Stimulated activated CD8-positive, alpha-beta memory T cell treated with anti-CD3 and anti-CD28 coated beads, Interleukin-7, amount 100 ng/mL, for 24 hours (primary cell): ENCODE results near the gene PTPRZ1.

Experiments used
- DNase-seq: peaks from one replicate; pipeline ENCODE4 v3.0.0-alpha.2; 2020; ENCODE audit warnings: low read depth

Gene PTPRZ1

DNA sequence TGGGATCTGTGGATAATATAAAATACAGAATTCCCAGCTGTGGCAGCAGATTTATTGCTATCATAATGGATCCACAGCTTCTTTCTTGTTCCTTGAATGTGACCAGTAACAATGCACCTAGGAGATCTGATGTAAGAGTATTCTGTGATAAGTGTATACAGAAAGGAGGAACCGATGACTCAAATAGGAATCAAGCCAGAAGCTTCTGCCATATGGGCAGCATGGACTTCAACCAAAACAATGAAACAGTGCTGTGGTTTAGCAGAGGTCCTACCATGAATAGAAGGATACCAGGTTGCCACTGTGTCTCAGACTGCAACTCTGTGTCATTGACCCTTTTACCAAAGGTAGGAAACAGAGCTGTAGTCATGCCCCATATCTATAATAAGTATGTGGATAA is 81.8 kb downstream of the PTPRZ1 start:
- DNase-seq: no peak

DNA sequence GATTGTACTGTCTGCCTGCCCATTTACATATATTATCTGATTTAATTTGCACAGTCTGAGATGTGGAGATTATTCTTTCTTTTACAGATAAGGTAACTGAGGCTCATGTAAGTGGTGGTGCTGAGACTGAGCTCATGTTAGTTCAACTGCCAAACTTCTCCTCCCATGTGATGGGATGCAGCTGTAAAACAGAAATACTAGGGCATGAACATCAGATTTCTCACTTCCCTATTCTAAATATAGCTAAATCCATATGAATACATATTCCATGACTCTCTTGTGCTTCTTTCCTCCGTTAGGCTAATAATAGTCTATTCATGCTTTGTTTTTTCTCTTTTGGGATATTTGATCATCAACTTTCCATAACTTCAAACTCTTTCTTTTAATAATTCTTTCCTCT is 84.7 kb downstream of the PTPRZ1 start:
- DNase-seq: no peak

DNA sequence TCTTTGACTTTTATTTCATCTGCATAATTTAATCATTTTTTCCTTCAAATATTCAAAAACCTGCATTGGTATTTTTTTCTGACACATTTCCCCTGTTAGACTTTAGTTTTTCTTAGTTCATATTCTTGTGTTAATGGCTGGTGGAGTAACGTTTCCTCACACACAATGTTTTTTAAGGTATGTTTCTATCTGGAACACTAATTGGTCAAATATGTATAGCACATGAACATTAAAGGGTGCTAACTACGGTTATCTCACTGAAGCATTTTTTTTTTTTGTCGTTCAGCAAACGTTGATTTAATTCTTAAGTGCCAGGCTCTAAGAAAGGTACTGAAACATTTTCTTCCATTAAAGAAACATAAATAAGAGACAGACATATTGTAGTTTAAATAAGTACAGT is 87.7 kb downstream of the PTPRZ1 start:
- DNase-seq: no peak

DNA sequence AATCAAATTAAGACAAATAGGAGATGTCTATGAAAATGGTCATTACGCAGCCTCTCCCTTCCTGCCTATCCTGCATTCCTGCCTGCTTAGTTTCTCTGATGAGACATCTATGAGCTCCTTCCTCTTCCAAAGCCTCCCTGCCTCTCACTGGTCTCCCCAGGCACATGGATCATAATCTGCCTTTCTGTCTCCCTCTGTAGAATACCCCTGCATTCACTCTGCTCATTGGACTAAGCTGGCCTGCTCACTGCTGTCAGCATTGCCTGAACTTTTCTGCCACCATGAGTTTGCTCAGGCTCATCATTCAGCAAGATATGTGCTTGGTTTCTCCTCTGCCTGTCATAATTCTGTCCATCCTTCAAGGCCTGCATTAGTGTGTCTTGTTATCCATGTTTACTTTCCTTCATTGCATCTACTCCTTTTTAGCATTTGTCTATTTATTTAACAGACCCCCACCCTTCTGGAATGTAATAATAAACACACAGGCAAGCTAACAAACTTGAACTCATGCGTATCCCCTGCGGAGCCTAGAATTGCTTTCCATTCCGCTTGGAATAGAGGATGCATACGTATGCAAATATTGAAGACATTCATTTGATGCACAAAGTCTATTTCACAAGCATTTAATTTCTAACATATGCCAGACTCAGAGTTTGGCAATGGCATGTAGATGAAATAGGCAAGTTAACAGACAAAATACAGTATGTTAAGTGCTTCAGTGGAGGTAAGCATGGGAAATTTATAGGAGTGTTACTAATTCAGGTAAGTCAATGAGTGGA is 88.3 kb downstream of the PTPRZ1 start:
- DNase-seq: no peak

DNA sequence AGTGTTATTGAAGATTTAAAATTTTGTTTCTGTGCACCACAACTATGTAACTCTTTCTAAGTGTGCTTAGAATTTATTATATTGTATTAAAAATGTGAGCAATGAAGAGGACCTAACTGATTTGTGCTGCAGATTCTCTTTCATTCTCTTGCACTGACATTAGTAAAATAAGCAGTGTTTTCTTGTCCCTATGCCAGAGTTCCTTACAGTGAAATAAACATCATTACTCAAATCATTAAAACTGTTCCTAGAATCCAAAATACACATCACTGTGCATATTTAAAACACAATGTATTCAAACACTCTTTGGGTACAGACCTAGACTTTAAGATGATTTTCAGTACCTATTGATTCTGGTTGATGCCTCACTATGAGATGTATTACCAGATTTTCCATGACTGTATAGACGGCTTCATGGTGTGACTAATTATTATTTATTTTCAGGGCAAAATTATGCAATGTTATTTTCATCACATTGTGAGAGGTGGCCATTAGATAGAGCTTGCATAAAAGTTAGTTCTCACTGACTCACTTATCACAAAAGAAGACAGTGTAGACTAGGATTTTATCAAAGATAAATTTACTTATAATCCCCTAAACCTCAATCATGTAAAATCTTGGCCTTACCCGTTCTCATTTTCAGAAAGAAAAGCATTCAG is 93.4 kb downstream of the PTPRZ1 start:
- no peak for DNase-seq

DNA sequence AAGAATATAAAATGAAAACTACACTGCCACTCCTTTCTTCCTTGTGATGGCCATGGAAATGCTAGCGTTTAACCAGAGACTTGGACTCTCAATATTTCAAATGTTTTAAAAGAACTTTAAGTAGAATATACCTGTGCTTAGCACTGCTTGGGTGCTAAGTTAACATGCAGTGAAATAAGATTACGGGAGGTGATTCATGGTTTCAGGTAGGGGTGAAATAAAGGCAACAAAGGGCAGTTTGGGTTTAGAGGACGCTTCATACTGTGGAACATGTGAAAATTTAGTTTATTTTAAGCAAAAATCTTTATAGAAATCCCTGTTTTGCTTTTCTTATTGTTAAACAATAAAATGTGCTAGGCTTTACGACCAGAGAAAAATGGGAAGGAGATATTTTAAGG is 94.0 kb downstream of the PTPRZ1 start:
- no peak for DNase-seq

DNA sequence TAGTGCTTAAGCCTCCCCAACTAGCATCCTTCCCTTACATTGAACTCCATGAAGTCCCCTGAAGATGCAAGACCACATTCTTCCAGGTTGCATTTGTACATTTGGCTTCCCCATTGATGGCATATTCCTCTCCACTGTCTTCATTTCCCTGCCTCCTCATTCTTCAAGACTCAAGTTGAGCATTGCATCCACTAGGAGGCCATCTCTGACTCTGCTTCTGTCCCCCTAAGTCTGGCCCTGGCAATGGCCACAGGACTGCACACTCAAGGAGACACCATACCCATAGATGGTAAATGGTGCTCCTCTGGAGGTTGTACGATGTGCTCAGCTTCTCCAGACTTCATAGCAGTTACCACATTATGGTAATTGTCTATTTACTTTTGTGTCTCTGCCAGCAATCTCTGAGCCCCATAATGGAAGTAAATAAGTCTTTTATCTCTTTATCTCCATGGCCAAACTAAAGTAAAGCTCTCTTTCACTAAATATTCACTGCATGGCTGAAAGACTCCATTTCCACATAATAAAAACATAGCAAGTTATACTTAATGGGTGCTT is 112.6 kb downstream of the PTPRZ1 start:
- DNase-seq: no peak

DNA sequence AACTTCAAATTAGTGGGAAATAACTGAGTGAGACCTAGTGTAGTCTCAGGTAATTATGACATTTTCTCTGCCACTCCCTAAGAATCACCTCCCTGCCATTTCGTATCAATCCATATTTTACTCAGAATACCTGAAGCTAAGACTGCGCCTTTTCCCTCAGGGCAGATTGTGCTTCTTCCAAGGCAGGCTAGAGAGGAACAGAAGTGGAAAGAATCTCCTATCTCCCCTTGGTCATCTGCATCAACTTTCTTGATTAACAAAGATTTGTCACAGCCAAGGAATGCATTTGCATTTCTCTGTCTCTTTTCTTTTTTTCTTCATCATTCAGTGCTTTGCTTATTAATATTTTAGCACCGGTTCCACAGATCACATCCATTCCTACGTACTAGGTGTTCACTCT is 119.1 kb downstream of the PTPRZ1 start:
- DNase-seq: no peak

DNA sequence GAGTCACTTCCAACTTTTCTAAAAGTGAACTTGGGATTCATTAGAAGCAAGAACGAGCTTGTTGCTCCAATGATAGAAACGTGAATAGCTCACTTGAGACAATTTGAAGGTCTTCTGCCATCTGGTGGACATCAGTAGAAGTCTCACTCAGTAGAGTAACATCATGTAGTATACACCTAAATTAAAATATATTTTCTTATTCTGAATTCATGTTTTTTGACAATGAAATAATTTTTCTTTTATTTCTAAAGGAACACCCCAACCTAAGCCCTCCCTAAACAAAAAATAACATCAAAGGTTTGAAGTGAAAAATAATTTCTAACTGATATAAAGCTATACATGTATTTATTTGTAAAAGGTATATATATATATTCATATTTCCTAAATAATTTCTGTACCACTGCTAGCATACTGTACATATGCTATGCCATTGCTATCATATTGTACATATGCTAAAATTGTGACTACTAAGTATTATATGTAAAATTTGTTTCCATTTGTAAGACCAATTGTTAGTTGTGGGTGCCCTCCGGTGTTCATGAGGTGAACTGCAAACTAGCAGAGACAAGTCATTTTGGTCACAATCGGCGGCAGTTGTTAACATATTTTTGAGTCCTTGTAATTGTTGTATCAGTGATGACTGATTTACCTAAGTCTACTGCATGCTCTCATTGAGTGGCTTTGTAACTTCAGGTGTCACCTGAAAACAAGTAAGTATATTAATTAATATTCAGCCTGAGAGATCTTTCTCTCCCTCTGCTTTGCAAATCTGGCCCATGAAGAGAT is 121.9 kb downstream of the PTPRZ1 start:
- DNase-seq: peak; percentile 6

DNA sequence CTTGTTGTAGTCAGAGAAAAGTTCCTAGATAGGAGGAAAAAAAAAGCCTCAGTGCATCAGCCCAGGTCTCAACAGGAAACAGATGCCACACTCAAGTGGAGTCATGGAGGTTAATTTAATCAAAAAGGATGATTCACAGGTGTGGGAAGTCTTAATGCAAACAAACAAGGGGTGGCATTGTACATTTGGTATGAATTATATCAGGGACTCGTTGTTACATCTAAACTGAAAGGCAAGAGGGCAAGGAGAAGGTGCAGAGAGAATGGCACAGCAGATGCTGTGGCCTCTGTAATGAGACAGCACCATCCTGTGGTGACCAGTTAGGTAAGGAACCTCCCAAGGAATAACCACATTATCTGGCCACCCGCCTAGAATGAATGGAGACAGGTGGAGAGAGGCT is 133.7 kb downstream of the PTPRZ1 start:
- DNase-seq: no peak

DNA sequence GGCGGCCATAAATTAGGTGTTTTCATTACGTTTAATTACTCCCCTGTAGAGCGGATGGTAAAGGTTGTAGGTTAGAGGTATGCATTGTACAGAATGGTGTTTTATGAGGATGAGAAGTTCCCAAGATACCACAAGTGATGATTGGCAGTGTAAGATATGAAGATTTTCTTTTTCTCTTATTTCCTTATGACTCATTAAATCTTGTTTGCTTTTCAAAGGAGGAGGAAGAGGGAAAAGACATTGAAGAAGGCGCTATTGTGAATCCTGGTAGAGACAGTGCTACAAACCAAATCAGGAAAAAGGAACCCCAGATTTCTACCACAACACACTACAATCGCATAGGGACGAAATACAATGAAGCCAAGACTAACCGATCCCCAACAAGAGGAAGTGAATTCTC is 137.2 kb downstream of the PTPRZ1 start:
- DNase-seq: no peak

DNA sequence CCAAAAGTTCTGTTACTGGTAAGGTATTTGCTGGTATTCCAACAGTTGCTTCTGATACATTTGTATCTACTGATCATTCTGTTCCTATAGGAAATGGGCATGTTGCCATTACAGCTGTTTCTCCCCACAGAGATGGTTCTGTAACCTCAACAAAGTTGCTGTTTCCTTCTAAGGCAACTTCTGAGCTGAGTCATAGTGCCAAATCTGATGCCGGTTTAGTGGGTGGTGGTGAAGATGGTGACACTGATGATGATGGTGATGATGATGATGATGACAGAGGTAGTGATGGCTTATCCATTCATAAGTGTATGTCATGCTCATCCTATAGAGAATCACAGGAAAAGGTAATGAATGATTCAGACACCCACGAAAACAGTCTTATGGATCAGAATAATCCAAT is 140.1 kb downstream of the PTPRZ1 start:
- no peak for DNase-seq

DNA sequence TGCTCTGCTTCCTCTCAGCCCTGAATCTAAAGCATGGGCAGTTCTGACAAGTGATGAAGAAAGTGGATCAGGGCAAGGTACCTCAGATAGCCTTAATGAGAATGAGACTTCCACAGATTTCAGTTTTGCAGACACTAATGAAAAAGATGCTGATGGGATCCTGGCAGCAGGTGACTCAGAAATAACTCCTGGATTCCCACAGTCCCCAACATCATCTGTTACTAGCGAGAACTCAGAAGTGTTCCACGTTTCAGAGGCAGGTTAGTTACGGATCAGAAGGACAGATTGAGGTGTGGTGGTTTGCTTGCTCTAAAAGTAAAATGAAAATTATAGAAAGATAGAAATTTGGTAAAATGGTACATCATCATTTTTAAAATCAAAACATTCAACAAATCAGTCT is 140.7 kb downstream of the PTPRZ1 start:
- no peak for DNase-seq

DNA sequence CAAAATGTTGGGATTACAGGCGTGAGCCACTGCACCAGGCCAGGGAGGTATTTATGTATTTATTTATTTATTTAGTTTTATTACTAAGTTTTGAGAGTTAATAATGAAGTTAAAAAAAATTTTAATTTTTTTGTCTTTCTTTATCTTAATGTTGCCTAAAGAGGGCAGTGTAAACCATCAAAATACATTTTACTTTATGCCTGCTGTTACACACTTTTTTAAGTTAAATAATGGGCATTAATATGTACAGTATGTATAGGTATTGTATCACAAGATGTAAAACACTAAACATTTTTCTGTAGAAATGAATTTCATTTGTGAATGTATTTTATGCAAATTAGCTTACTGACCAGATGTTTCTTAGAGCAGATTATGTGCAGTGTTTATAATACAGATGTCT is 141.7 kb downstream of the PTPRZ1 start:
- DNase-seq: no peak

DNA sequence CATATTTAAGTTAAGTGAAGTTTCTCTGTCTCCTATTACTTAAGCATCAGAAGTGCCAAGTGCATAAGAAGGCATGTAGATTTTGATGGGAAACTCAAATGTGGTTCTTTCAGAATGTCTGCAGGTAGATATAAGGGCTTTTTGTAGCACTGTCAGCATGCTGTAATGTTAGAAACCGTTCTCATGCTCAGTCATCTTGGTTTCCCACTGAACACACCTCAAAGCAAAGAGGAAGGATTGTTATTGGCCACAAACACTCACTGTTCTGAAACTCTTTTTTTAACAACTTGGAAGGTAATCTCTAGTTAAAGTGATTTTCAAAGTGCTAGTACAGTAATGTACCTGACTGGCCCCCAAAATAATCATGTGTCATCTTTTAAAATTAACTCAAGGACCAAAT is 145.1 kb downstream of the PTPRZ1 start:
- DNase-seq: no peak

DNA sequence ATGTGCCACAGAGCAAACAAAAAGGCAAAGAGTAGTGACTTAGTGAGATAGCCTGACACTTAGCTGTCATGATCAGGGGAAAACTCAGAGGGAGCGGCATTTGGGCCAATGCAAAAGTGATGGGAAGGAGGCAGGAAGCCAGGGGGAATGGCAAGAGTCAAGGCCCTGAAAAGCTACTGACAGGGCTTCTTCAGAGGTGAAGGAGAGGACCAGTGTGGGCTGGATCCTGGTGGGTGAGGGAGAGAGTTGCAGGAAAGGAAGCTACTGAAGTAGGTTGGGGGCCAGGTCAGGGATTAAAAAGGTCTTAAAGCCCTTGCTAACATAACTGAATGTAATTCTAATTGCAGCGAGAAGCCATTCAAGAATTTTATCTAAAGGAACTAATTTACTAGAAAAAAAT is 154.1 kb downstream of the PTPRZ1 start:
- no peak for DNase-seq

DNA sequence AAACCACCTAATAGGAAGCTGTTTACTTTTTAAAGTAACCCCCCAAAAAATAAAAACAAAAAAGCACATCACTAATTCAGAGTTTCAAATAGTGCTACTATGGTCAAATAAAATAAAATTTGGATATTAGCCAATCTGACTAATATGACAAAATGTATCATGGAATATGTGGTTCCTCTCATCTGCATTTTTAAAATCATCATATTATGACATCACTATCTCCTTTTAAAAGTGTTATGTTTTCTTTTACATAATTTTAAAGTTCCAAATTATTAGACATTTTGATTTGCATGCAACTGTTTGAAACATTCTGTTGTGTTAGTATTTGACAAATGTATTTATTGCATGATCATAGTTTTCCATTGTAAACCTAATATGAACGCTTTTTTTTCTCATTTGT is 160.7 kb downstream of the PTPRZ1 start:
- no peak for DNase-seq

DNA sequence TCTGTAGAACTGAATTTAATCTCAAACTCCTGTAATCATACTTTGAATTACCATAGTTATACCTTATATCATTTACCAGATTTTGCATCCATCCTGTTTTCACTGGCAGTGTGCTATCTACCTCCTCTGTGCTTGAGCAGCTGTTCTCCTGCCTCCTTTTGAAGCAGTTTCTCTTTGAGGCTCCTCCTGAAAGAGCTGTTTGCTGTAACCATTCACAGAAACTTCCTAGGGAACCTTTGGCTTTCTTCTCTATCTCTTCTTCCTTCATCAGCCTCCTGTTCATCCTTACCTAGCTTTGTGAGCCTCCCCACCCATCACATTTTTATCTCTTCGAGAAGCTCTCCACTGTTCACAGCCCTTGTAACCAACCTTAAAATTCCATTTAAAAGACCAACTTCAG is 162.9 kb downstream of the PTPRZ1 start:
- no peak for DNase-seq

DNA sequence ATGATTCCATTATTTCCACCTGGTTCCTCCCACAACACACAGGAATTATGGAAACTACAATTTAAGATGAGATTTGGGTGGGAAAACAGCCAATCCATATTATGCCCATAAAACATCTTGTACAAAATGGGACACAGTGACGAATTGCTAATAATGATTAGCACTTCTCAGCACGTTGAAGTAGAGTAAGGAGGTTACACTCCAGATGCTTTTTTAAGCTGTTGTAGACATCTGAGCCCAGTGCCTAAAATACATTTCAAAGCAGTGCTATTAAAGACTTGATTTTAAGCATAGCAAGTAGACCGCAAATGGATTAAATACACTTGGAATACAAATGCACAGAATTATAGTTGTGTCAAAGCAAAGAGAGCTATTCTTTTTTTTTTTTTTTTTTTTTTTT is 165.2 kb downstream of the PTPRZ1 start:
- DNase-seq: no peak

DNA sequence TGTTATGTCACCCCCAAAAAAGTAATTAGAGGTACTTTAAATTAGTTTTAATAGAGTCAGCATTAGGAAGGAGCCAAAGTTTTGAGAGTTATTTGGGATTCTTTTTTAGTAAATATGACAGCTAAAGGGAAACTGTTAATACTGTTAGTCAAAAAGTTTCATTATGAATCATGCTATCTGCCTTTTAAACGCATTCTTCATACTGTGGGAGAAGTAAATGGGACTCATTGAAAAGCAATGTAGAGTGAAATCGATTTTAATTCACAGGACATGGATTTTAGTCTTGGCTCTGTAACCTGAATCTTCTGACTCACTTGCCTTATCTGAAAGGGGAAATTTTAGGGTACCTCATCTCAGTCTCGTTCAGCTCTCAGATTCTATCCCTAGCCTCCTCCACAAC is 165.9 kb downstream of the PTPRZ1 start:
- no peak for DNase-seq

DNA sequence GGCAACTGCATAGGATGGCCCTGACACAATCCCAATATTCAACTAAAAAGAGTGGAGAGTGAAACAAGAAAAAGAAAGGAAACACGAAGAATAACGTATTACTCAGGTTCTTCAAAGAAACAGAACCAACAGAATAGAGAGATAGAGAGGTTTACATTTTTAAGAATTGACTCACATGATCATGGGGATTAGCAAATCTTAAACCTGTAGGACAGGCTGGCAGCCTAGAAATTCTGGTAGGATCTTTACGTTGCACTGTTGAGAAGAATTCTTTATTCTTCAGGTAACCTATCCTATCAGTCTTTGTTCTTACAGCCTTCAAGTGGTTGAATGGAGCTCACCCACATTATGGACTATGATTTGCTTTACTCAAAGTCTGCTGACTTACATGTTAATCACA is 167.2 kb downstream of the PTPRZ1 start:
- DNase-seq: no peak

DNA sequence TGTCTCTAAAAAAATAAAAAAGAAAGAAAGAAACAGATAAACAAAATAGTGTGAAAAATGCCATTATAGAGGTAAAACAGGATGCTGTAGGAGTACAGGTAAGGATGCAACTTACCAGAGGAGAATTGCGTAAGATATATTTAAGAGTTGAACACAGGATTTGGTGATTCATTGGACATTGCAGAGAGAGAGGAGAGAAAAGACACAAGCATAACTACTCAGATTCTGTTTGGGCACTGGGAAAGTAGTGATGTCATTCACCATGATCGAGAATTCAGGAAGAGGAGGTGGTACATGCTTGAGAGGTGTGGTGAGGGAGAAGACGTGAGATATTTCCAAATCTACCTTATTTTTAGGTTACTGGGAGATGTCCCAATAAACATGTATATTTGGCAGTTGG is 173.4 kb downstream of the PTPRZ1 start:
- DNase-seq: no peak

DNA sequence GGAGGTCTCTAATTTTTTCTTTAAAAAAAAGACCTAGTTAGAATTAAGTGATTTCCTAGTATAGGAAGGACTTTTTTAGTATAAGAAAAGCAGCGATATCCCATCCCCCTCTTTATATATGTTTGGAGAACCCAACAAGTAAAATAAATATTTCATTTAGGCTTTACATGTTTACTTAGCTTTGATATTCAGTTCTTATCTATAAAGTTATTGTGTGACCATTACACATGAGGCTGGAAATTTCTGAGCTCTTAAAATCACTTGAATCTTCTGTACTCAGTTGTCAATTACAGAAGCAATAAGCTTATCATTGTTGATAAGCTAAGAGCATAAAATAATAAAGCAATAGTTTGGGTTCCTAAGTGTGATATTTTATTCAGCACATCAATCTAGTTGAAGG is 181.4 kb downstream of the PTPRZ1 start:
- no peak for DNase-seq
